IPS-NIHi7 (cell line): ENCODE measurements around the gene PCDHGB5.
"Not testable (repeated sequence)": the region's sequence is repeated elsewhere in the genome, so short reads cannot be mapped to it uniquely, and the experiment has no call there.

ENCODE experiments used
- DNase-seq: peaks from one replicate; pipeline ENCODE4 v3.0.0; 2012; ENCODE audit warnings: mixed read lengths; ENCODE audit errors: extremely low spot score

PCDHGB5 gene

DNA sequence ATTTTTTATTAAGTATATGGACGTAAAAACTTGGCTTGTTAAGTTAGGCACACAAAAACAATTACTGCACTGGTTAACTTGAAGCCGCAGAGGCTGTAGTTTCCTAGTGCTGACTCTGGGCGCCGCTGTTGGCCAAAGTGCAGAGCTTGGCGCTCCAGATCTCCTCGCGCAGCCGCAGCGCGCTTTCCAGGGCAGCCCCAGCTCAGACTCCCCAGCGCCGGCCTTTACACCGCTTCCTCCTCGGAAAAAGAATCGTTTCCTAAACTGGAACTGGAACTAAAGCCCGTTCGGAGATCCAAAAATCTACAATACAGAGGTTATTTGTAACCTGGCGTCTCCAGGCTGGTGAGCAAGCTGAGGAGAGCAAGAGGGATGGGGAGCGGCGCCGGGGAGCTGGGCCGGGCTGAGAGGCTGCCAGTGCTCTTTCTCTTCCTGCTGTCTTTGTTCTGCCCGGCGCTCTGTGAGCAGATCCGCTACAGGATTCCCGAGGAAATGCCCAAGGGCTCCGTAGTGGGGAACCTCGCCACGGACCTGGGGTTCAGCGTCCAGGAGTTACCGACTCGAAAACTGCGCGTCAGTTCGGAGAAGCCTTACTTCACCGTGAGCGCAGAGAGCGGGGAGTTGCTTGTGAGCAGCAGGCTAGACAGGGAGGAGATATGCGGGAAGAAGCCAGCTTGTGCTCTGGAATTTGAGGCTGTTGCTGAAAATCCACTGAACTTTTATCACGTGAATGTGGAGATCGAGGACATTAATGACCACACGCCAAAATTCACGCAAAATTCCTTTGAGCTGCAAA lies at the start of gene PCDHGB5:
PCDHGB5 (plus strand) TSS at position 192 of the 796 bp plus-strand sequence; CDS start at position 373, 181 bp downstream.
- not testable (repeated sequence) for DNase-seq

DNA sequence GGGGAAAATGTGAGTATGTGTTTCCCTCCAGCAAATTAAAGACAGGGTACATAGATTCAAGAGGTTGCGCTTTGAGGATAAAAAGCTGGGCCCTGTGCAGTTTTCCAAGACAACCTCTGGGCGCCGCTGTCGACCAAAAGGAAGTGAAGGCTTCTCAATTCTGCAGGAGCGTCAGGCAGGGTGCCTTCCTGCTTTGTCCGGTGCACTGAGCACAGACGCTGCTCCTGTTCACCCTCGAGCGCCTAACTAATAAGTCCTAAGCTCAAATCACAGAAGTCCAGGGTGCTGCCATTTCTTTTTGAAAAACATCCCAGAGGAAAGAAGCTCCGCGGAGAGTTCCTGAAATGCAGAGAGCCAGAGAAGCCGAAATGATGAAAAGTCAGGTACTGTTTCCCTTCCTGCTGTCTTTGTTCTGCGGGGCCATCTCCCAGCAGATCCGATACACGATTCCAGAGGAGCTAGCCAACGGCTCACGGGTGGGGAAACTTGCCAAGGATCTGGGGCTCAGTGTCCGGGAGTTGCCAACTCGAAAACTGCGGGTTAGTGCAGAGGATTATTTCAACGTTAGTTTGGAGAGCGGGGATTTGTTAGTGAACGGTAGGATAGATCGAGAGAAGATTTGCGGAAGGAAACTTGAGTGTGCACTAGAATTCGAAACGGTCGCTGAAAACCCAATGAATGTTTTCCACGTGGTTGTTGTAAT lies 47.7 kb upstream of the PCDHGB5 start, which contains the start of gene PCDHGB1:
PCDHGB1 (plus strand) TSS at position 183 of the 703 bp plus-strand sequence; CDS start at position 345, 162 bp downstream.
- peak; percentile 79 for DNase-seq

- DNase-seq, result no peak
Measured at GRCh38 chr5:141351591-141351990, 46.2 kb upstream of the PCDHGB5 start.

DNA sequence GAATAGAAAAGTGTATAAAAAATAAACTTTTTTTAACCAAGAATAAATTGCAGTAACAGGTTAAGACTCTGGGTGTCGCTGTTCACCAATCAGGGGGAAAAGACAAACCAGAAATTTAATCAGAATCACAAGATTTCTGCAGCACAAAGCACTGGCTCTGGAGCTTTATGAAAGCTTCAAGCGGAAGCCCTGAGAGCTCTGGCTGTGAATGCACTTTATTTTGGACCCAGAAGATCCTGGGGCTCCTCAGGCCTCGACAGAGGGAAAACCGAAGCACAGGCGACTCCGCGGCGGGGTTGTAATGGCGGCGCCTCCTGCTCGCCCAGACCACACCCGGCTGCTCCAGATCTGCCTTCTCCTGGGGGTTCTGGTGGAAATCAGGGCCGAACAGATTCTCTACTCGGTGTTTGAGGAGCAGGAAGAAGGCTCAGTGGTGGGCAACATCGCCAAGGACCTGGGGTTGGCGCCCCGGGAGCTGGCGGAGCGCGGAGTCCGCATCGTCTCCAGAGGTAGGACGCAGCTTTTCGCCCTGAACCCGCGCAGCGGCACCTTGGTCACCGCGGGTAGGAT lies 42.8 kb upstream of the PCDHGB5 start, which contains the start of gene PCDHGA4:
PCDHGA4 (plus strand) TSS at position 122 of the 570 bp plus-strand sequence; CDS start at position 209, 87 bp downstream.
- no peak for DNase-seq

- DNase-seq, result no peak
Measured at GRCh38 chr5:141355641-141356040, 42.1 kb upstream of the PCDHGB5 start.

DNA sequence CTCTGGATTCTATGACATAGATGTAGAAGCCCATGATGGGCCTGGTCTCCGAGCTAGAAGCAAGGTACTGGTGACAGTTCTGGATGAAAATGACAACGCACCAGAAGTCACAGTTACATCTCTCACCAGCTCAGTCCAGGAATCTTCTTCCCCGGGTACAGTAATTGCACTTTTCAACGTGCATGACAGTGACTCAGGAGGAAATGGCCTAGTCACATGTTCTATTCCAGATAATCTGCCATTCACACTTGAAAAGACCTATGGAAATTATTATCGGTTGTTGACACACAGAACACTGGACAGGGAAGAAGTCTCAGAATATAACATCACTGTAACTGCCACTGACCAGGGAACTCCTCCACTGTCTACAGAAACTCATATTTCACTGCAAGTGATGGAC lies 41.6 kb upstream of the PCDHGB5 start:
- DNase-seq, result no peak

GRCh38 chr5:141356950-141357349 lies 40.8 kb upstream of the PCDHGB5 start:
- no peak for DNase-seq

GRCh38 chr5:141359790-141360426 lies 37.8 kb upstream of the PCDHGB5 start, which contains the start of gene PCDHGB2:
Gene PCDHGB2, plus strand, starts transcription at chr5:141359994. Its CDS starts 142 bp downstream, at chr5:141360136.
- peak; percentile 71 for DNase-seq

DNA sequence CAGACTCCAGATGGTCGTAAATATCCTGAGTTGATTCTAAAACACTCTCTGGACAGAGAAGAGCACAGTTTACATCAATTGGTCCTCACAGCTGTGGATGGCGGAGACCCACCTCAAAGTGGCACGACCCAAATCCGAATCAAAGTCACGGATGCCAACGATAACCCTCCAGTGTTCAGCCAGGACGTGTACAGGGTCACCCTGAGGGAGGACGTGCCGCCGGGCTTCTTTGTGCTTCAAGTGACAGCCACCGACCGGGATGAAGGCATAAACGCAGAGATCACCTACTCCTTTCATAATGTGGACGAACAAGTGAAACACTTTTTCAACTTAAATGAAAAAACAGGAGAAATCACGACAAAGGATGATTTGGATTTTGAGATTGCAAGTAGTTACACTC lies 37.1 kb upstream of the PCDHGB5 start:
- no peak for DNase-seq

DNA sequence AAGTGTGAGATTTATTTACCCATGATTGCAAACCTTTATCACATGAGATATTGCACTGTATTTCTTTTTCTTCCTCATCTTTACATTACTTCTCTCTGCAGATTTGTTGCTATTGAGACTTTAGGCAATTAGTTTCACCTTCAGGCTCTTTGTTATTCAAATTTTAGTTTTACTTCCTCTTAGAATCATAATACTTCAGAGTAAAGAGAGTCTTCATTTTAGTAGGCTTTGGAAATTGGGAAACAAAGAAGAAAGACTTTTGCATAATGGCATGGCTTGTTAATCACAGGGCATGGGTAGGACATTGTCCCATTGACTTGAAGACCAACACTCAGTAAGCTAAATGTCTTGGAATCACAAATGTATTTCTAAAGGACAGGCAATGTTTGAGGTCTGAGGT lies 35.0 kb upstream of the PCDHGB5 start:
- no peak for DNase-seq

DNA sequence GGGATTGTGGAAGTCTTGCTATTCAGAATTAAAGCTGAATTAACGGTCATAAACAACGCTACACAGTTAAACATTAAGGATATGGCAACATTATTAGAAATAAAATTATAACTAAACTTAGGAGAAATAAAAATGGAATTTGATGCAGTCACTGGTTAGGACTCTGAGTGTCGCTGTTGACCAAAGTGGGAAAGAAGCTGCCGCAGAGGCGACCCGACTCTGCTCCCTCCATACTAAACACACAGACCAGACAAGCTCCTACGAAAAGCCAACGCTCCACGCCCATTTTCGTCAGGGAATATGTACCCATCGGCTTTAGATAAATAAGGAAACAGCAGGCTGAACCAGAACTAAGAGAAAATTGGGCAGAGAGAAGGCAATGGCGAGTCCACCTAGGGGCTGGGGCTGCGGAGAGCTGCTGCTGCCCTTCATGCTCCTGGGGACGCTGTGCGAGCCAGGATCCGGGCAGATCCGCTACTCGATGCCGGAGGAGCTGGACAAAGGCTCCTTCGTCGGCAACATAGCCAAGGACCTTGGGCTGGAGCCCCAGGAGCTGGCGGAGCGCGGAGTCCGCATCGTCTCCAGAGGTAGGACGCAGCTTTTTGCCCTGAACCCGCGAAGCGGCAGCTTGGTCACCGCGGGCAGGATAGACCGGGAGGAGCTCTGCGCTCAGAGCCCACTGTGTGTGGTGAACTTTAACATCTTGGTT lies 33.6 kb upstream of the PCDHGB5 start, which contains the start of gene PCDHGA5:
PCDHGA5 (plus strand) TSS at position 211 of the 709 bp plus-strand sequence; CDS start at position 380, 169 bp downstream.
- DNase-seq, result no peak

GRCh38 chr5:141366016-141366896 lies 31.5 kb upstream of the PCDHGB5 start:
- no peak for DNase-seq

DNA sequence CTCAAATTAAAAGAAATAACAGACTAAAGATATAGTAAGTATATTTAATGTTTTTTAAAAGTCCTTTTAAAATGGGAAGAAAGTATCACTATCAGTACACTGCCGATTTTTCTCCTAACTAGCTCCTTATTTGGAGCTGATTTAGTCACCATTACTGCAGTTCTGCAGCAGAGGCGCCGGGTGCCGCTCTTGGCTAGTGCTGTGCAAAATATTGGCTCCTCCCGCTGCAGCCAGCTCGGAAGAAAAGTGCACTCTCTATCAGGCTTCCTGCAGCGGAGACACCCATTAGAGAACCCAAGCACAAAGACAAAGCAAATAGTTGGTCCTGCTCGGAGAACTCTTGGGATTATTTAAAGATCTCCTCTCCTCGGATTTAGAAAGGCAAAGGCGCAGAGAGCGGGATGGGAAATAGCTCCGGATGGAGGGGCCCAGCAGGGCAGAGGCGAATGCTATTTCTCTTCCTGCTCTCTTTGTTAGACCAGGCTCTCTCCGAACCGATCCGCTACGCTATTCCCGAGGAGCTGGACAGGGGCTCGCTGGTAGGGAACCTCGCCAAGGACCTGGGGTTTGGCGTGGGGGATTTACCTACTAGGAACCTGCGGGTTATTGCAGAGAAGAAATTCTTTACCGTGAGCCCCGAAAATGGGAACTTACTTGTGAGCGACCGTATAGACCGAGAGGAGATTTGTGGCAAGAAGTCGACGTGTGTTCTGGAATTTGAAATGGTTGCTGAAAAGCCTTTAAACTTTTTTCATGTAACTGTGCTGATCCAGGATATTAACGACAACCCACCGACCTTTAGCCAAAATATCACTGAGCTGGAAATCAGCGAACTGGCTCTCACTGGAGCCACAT lies 27.5 kb upstream of the PCDHGB5 start, which contains the start of gene PCDHGB3:
PCDHGB3 (plus strand) TSS at position 249 of the 855 bp plus-strand sequence; CDS start at position 402, 153 bp downstream.
- DNase-seq, result no peak

DNA sequence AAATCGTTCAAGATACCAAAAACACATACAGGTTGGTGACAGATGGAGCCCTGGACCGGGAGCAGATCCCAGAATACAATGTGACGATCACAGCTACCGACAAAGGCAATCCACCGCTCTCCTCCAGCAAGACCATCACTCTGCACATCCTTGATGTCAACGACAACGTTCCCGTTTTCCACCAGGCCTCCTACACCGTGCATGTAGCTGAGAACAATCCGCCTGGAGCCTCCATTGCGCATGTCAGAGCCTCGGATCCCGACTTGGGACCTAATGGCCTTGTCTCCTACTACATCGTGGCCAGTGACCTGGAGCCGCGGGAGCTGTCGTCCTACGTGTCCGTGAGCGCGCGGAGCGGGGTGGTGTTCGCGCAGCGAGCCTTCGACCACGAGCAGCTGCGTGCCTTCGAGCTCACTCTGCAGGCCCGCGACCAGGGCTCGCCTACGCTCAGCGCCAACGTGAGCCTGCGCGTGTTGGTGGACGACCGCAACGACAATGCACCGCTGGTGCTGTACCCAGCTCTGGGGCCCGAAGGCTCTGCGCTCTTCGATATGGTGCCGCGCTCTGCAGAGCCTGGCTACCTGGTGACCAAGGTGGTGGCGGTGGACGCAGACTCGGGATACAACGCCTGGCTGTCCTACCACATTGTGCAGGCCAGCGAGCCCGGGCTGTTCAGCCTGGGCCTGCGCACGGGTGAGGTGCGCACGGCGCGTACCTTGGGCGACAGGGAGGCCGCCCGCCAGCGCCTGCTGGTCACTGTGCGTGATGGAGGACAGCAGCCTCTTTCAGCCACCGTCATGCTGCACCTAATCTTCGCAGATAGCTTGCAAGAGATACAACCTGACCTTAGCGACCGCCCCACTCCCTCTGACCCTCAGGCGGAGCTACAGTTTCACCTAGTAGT lies 25.9 kb upstream of the PCDHGB5 start:
- no peak for DNase-seq

DNA sequence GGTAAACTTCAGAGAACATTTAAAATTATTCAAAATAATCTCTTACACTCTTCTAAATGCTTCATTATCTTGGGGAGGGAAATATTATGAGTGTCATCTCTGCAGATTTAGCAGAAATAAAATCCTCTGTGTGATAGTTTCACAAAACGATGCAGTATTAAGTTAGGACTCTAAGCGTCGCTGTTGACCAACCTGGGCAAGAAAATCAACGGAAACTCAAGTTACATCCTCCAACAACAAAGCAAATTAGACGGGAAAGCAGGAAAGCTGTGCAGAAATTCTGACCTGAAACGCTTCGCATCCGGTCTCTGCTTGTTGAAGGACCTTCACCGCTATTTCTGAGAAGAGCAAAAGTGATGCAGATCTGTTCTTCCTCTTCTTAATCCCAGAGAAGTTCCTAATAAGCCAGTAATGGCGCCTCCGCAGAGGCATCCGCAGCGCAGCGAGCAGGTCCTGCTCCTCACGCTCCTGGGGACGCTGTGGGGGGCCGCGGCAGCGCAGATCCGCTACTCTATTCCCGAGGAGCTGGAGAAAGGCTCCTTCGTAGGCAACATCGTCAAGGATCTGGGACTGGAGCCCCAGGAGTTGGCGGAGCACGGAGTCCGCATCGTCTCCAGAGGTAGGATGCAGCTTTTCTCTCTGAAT lies 24.0 kb upstream of the PCDHGB5 start, which contains the start of gene PCDHGA6:
PCDHGA6 (plus strand) TSS at position 219 of the 645 bp plus-strand sequence; CDS start at position 412, 193 bp downstream.
- no peak for DNase-seq

GRCh38 chr5:141374627-141375026 lies 23.1 kb upstream of the PCDHGB5 start:
- DNase-seq, result no peak
